Lower leg skin (tissue), 4 donors: ENCODE measurements around the gene IRF8. TPM values are rescaled to one million over a fixed set of nuclear protein-coding genes. Genes with fewer than 3 reads are reported as not detected.

Experiments
- DNase-seq, 2 donors: peaks; one replicate each; pipeline ENCODE4 v3.0.0-alpha.2; 2019; ENCODE audit warnings: low spot score in 2 of 2
- H3K4me3 ChIP-seq: fragments of 200-600 bp; sonication (generic); 2 replicates; pipeline ENCODE4 v1.5.1; 2017; ENCODE audit warnings: mild to moderate bottlenecking, low read depth; ENCODE audit not compliant: poor library complexity, severe bottlenecking
- POLR2A ChIP-seq, 2 donors: fragments of 450-650 bp; IDR thresholded peaks; one replicate each; pipeline ENCODE4 v1.6.1; 2016 to 2017; ENCODE audit warnings: antibody characterized with exemption in 2 of 2, mild to moderate bottlenecking in 1 of 2, moderate library complexity in 1 of 2
- WGBS, 2 donors: methylation state at CpG; one replicate each; pipeline ENCODE4 v1.1.5; 2018; 5-methylcytosine and 5-hydroxymethylcytosine counted together
- intact Hi-C: fragments of 100-400 bp; cut with DNase I; formaldehyde crosslinking; loops from one replicate; pipeline ENCODE4 v1.15.0; 2023; ENCODE audit warnings: low total_unique reads
- total RNA-seq, 4 donors: library from RNA; depleted of rRNA; stranded (reverse); fragments of >200 nt; gene quantifications; one replicate each; pipeline ENCODE4 v1.1.0, GENCODE V29; 2016
- TF ChIP-seq, protein P1 (sequence below), 3 donors: fragments of 450-650 bp; IDR thresholded peaks; one replicate each; pipeline ENCODE4 v1.5.1; 2016; ENCODE audit warnings: antibody characterized with exemption in 3 of 3, mild to moderate bottlenecking in 3 of 3, moderate library complexity in 2 of 3

Gene IRF8
- total RNA-seq, 4 donors from 2014 or later: 1.5 to 5.7 (median 3.7) TPM

GRCh38 chr16:85916141-85916890 lies 17.4 kb downstream of the IRF8 start:
- no peak for TF ChIP-seq POLR2A (IDR thresholded peaks at IDR 0.05)
- TF ChIP-seq, protein P1, sequence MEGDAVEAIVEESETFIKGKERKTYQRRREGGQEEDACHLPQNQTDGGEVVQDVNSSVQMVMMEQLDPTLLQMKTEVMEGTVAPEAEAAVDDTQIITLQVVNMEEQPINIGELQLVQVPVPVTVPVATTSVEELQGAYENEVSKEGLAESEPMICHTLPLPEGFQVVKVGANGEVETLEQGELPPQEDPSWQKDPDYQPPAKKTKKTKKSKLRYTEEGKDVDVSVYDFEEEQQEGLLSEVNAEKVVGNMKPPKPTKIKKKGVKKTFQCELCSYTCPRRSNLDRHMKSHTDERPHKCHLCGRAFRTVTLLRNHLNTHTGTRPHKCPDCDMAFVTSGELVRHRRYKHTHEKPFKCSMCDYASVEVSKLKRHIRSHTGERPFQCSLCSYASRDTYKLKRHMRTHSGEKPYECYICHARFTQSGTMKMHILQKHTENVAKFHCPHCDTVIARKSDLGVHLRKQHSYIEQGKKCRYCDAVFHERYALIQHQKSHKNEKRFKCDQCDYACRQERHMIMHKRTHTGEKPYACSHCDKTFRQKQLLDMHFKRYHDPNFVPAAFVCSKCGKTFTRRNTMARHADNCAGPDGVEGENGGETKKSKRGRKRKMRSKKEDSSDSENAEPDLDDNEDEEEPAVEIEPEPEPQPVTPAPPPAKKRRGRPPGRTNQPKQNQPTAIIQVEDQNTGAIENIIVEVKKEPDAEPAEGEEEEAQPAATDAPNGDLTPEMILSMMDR (IDR thresholded peaks at IDR 0.05): no peak
- intact Hi-C loops: no loop called here
- no peak for DNase-seq
- WGBS, 2 donors: 54 to 58% methylated on average over 20 of the region's 20 CpGs
- no peak overlapping the region for H3K4me3 ChIP-seq

DNA sequence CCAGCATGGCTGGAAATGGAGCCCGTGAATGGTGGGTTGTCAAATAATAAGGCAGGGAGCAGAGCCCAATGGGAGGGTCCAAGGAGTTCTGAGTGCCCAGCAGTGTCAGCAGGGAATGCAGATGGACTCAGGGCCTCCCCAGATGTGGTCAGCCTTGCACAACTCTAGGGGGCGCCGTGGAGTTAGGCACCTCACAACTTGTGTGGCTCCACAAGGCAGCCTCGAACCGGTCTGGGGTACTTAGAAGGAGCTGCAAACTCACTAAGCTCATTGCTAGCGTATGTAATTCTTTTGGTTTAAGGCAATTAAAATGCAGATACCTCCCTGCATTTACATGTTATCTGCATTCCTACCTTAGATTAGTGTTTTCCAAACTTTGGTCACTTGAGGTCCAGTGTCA lies 18.1 kb downstream of the IRF8 start:
- WGBS, 2 donors: 85 to 90% methylated on average over 6 of the region's 6 CpGs
- DNase-seq: no peak
- no peak overlapping the region for H3K4me3 ChIP-seq
- intact Hi-C loops: no loop called here
- no peak for TF ChIP-seq POLR2A (IDR thresholded peaks at IDR 0.05)
- TF ChIP-seq, protein P1 (IDR thresholded peaks at IDR 0.05): no peak

- no peak overlapping the region for H3K4me3 ChIP-seq
- TF ChIP-seq, protein P1 (IDR thresholded peaks at IDR 0.05): no peak
- TF ChIP-seq POLR2A (IDR thresholded peaks at IDR 0.05): no peak
- WGBS, 2 donors: 83 to 84% methylated on average over 6 of the region's 6 CpGs
- intact Hi-C loops: no loop called here
- no peak for DNase-seq
These were observed 19.0 kb downstream of the IRF8 start for GRCh38 chr16:85917959-85918358.

GRCh38 chr16:85918436-85918835 lies 19.5 kb downstream of the IRF8 start:
- H3K4me3 ChIP-seq: no peak overlapping the region
- TF ChIP-seq, protein P1 (IDR thresholded peaks at IDR 0.05): no peak
- no peak for TF ChIP-seq POLR2A (IDR thresholded peaks at IDR 0.05)
- 93 to 95% methylated on average over 30 of the region's 30 CpGs for WGBS, 2 donors
- intact Hi-C loops: no loop called here
- no peak for DNase-seq

DNA sequence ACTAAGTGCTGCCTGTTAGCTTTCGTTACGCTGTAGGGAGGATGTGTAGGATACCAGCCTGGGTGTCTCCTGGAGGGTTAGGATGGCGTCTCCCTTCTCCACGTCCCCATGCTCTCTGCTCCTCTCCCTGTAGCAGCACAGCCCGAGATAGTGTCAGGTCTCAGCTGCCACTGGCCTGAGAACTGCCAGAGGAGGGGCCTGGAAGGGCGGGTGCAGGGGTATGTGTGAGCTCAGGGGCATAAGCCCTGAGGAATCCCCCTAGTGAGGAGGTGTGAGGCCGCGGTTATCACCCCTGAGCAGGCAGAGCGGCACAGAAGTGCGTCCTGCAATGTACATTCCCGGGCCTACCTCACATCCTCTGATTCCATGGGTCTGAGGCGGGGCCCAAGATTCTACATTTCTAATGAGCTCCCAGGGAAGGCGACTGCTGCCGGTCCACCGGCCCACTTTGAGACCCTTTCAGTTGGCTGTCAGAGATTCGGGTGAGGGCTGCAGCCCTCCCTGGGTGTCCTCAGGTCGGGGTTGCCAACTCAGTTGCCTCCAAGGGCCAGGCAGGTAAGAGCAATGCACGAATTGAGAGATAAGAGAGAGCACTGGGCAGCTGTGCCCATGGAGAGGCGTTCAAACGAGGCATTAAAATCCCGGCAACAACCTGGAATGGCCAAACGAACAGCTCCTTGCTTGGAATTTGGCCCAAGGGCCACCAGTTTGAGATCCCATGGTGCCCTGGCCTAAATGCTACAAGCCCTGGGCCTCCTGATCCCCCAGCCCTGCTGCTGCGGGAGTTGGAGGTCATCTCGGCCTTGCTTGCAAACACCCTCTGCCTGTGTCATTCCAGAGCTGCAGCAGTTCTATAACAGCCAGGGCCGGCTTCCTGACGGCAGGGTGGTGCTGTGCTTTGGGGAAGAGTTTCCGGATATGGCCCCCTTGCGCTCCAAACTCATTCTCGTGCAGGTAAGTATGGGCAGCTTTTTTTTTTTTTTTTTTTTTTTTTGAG lies 20.6 kb downstream of the IRF8 start:
- DNase-seq: no peak
- intact Hi-C loops: no loop called here
- no peak overlapping the region for H3K4me3 ChIP-seq
- WGBS, 2 donors: 85 to 88% methylated on average over 29 of the region's 29 CpGs
- TF ChIP-seq, protein P1 (IDR thresholded peaks at IDR 0.05): no peak
- no peak for TF ChIP-seq POLR2A (IDR thresholded peaks at IDR 0.05)
